ENCODE data around the gene CTNNA2.

DNA sequence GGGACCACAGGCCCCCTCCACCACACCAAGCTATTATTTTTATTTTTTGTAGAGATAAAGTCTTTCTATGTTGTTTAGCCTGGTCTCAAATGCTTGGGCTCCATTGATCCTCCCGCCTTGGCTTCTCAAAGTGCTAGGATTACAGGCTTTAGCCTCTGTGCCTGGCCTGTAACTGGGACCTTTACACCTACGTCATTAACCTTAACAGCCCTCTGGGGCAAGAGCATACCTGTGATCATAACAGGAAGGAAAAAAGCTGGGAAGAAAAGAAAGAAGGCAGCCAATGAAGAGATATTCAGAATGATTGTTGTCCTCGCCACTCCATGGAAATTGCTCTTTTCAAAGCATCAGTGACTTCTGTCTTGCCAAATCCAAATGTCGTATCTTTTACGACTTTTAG is 453.5 kb downstream of the CTNNA2 start:
- TF ChIP-seq NRF1 (conservative IDR thresholded peaks at IDR 0.05 in 1 of 2, IDR thresholded peaks at IDR 0.05 in 1 of 2): no peak
- TF ChIP-seq CTCF (IDR thresholded peaks at IDR 0.05 in 2 of 3, conservative IDR thresholded peaks at IDR 0.05 in 1 of 3; ENCODE audit: insufficient read depth in 2 of 3, low read depth in 1 of 3, low read length in 3 of 3): no peak
- TF ChIP-seq CBX5 (IDR thresholded peaks at IDR 0.05; ENCODE audit: borderline replicate concordance, low read depth): no peak
- no peak for TF ChIP-seq REST (IDR thresholded peaks at IDR 0.05; ENCODE audit: borderline replicate concordance)
- no peak for TF ChIP-seq REST (CRISPR knock-in tag; IDR thresholded peaks at IDR 0.05; ENCODE audit: low read depth)
- TF ChIP-seq SP1 (CRISPR knock-in tag; IDR thresholded peaks at IDR 0.05): no peak
- no peak for TF ChIP-seq ZBTB33 (CRISPR knock-in tag; IDR thresholded peaks at IDR 0.05)
- TF ChIP-seq, protein P1, sequence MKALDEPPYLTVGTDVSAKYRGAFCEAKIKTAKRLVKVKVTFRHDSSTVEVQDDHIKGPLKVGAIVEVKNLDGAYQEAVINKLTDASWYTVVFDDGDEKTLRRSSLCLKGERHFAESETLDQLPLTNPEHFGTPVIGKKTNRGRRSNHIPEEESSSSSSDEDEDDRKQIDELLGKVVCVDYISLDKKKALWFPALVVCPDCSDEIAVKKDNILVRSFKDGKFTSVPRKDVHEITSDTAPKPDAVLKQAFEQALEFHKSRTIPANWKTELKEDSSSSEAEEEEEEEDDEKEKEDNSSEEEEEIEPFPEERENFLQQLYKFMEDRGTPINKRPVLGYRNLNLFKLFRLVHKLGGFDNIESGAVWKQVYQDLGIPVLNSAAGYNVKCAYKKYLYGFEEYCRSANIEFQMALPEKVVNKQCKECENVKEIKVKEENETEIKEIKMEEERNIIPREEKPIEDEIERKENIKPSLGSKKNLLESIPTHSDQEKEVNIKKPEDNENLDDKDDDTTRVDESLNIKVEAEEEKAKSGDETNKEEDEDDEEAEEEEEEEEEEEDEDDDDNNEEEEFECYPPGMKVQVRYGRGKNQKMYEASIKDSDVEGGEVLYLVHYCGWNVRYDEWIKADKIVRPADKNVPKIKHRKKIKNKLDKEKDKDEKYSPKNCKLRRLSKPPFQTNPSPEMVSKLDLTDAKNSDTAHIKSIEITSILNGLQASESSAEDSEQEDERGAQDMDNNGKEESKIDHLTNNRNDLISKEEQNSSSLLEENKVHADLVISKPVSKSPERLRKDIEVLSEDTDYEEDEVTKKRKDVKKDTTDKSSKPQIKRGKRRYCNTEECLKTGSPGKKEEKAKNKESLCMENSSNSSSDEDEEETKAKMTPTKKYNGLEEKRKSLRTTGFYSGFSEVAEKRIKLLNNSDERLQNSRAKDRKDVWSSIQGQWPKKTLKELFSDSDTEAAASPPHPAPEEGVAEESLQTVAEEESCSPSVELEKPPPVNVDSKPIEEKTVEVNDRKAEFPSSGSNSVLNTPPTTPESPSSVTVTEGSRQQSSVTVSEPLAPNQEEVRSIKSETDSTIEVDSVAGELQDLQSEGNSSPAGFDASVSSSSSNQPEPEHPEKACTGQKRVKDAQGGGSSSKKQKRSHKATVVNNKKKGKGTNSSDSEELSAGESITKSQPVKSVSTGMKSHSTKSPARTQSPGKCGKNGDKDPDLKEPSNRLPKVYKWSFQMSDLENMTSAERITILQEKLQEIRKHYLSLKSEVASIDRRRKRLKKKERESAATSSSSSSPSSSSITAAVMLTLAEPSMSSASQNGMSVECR (CRISPR knock-in tag; IDR thresholded peaks at IDR 0.05): no peak
- TF ChIP-seq, protein P2, sequence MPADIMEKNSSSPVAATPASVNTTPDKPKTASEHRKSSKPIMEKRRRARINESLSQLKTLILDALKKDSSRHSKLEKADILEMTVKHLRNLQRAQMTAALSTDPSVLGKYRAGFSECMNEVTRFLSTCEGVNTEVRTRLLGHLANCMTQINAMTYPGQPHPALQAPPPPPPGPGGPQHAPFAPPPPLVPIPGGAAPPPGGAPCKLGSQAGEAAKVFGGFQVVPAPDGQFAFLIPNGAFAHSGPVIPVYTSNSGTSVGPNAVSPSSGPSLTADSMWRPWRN (IDR thresholded peaks at IDR 0.05; ENCODE audit: low read depth): no peak
- TF ChIP-seq TAF1 (IDR thresholded peaks at IDR 0.05; ENCODE audit: control insufficient read depth, extremely low read depth, insufficient read depth, low read length, severe bottlenecking): no peak
- no peak for TF ChIP-seq MEF2D (tag; conservative IDR thresholded peaks at IDR 0.05; ENCODE audit: low read depth)
- no peak for TF ChIP-seq MAFG (tag; conservative IDR thresholded peaks at IDR 0.05)

All from K562 (cell line).